Upper lobe of right lung (tissue), 1 donor: ENCODE data around the gene RRBP1. TPM values are rescaled to one million over a fixed set of nuclear protein-coding genes. Genes with fewer than 3 reads are reported as not detected.

Experiments used
- ATAC-seq: fragments of 200-7000 bp; cut with Tn5 transposase; one replicate; pipeline ENCODE4 v1.9.1; 2020; ENCODE audit warnings: mild to moderate bottlenecking, moderate library complexity
- DNase-seq: peaks from one replicate; pipeline ENCODE4 v3.0.0-alpha.2; 2020
- H3K27ac ChIP-seq: fragments of 200-600 bp; one replicate; pipeline ENCODE4 v1.8.0; 2022
- H3K27me3 ChIP-seq: fragments of 200-600 bp; one replicate; pipeline ENCODE4 v1.8.0; 2022; ENCODE audit warnings: mild to moderate bottlenecking
- H3K36me3 ChIP-seq: fragments of 200-600 bp; one replicate; pipeline ENCODE4 v1.8.0; 2022
- H3K4me1 ChIP-seq: fragments of 200-600 bp; one replicate; pipeline ENCODE4 v1.8.0; 2022
- H3K4me3 ChIP-seq: fragments of 200-600 bp; one replicate; pipeline ENCODE4 v1.8.0; 2022; ENCODE audit warnings: mild to moderate bottlenecking
- H3K9me3 ChIP-seq: fragments of 200-600 bp; one replicate; pipeline ENCODE4 v1.8.0; 2022
- intact Hi-C: fragments of 100-400 bp; cut with DNase I; formaldehyde crosslinking; loops from one replicate; pipeline ENCODE4 v1.11.0; 2022
- total RNA-seq: library from RNA; stranded (reverse); fragmentation: NEBNext Ultra II Directional; extraction: Animal tissue kit (Norgen Biotek cat#: 25700); gene quantifications from one replicate; pipeline ENCODE4 v1.2.1, GENCODE V29; 2021
- TF ChIP-seq, protein P1 (sequence below): fragments of 200-600 bp; IDR thresholded peaks from one replicate; pipeline ENCODE4 v1.8.0; 2022; ENCODE audit warnings: antibody characterized with exemption
- donor health status: DM: no; HTN: yes; CAD: no; lungs with severe emphysema.

The RRBP1 gene
- total RNA-seq, 1 donor from 2014 or later = 166 TPM

GRCh38 chr20:17583126-17583525, 98.9 kb downstream of the RRBP1 start:
- ATAC-seq = no peak
- Histone ChIP-seq H3K27me3 (no peaks in the 10 kb centered on the region), H3K27ac (no peak overlapping the region), H3K36me3 (no peaks in the 10 kb centered on the region), H3K4me3 (no peak overlapping the region), H3K4me1 (peaks cover 45% of the 10 kb centered on the region), H3K9me3 (no peaks in the 10 kb centered on the region)
- DNase-seq = no peak
- intact Hi-C loops = loop anchor here (10.0 kb wide), 1 partner anchor 48 kb away; the partner anchor contains the start of gene BFSP1
- TF ChIP-seq, protein P1, sequence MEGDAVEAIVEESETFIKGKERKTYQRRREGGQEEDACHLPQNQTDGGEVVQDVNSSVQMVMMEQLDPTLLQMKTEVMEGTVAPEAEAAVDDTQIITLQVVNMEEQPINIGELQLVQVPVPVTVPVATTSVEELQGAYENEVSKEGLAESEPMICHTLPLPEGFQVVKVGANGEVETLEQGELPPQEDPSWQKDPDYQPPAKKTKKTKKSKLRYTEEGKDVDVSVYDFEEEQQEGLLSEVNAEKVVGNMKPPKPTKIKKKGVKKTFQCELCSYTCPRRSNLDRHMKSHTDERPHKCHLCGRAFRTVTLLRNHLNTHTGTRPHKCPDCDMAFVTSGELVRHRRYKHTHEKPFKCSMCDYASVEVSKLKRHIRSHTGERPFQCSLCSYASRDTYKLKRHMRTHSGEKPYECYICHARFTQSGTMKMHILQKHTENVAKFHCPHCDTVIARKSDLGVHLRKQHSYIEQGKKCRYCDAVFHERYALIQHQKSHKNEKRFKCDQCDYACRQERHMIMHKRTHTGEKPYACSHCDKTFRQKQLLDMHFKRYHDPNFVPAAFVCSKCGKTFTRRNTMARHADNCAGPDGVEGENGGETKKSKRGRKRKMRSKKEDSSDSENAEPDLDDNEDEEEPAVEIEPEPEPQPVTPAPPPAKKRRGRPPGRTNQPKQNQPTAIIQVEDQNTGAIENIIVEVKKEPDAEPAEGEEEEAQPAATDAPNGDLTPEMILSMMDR = no peak

DNA sequence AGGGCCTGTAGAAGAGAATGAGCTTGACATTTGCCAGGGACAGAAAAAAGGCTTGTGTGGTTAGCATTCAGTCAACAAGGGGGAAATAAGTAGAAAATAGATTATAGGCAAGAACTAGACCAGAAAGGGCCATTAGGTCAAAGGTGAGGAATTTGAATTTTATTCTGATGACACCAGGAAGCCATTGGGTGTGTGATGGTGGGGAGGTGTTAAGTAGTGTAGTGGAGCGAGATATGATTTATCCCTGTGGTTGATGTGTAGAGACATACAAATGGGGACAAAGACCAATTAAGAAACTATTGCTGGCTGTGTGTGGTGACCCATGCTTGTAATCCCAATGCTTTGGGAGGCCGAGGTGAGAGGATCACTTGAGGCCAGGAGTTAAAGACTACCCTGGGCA, 101.1 kb downstream of the RRBP1 start:
- Histone ChIP-seq H3K4me1 (peaks cover 43% of the 10 kb centered on the region), H3K27me3 (no peaks in the 10 kb centered on the region), H3K36me3 (no peaks in the 10 kb centered on the region), H3K27ac (no peak overlapping the region), H3K4me3 (no peak overlapping the region), H3K9me3 (no peaks in the 10 kb centered on the region)
- TF ChIP-seq, protein P1 = no peak
- DNase-seq = no peak
- no peak for ATAC-seq
- intact Hi-C loops = loop anchor here (10.0 kb wide), 1 partner anchor 46 kb away; the partner anchor contains the start of gene BFSP1

DNA sequence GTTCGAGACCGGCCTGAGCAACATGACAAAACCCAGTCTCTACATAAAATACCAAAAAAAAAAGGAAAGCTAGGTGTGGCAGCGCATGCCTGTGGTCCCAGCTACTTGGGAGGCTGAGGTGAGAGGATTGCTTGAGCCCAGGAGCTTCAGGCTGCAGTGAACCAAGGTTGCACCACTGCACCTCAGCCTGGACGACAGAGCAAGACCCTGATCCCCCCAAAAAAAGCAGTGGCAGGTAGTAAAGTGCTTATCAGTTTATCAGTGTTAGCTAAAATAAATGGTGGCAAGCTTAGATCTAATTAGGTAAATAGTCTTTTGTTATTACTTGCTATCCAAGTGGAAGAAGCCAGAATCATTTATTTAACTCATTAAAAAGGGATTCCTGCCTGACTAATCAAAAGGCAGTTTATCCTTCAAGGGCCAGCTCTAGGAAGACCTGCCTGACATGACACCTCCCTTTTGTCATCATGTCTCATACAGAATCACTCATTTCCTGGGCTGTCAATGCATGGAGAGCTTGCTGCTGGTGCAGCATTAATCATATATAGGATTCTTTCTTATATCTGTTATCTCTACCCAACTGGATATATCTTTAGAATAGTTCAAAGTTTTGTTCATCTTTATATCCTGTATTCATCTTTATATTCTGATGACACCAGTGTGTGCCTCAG, 102.5 kb downstream of the RRBP1 start:
- intact Hi-C loops = loop anchor here (10.0 kb wide), 1 partner anchor 45 kb away; the partner anchor contains the start of gene BFSP1
- ATAC-seq = no peak
- DNase-seq = no peak
- Histone ChIP-seq H3K9me3 (no peaks in the 10 kb centered on the region), H3K27ac (no peak overlapping the region), H3K4me3 (no peak overlapping the region), H3K36me3 (no peaks in the 10 kb centered on the region), H3K27me3 (no peaks in the 10 kb centered on the region), H3K4me1 (peaks cover 36% of the 10 kb centered on the region)
- TF ChIP-seq, protein P1 = no peak

GRCh38 chr20:17576215-17576614, 105.8 kb downstream of the RRBP1 start:
- ATAC-seq (no peak), DNase-seq (no peak)
- Histone ChIP-seq H3K4me1 (peaks cover 48% of the 10 kb centered on the region), H3K9me3 (no peaks in the 10 kb centered on the region), H3K27me3 (no peaks in the 10 kb centered on the region), H3K27ac (no peak overlapping the region), H3K4me3 (no peak overlapping the region), H3K36me3 (peaks cover 5% of the 10 kb centered on the region)
- intact Hi-C loops = no loop called here
- TF ChIP-seq, protein P1 = no peak

GRCh38 chr20:17573463-17573862, 108.6 kb downstream of the RRBP1 start:
- DNase-seq (no peak), ATAC-seq (no peak)
- intact Hi-C loops = no loop called here
- peak overlapping the region; percentile 100 for H3K27ac ChIP-seq
- peaks cover 31% of the 10 kb centered on the region for H3K4me1 ChIP-seq
- TF ChIP-seq, protein P1 = no peak
- H3K36me3 ChIP-seq = peaks cover 5% of the 10 kb centered on the region
- H3K27me3 ChIP-seq = no peaks in the 10 kb centered on the region
- peak overlapping the region; percentile 93 for H3K4me3 ChIP-seq
- H3K9me3 ChIP-seq = no peaks in the 10 kb centered on the region
